GM19099 (cell line): ENCODE data around the gene DNAJC15.

Experiments used
- POLR2A ChIP-seq: IDR thresholded peaks from 3 replicates; pipeline ENCODE4 v1.6.1; 2011; ENCODE audit warnings: low read depth; ENCODE audit not compliant: insufficient read length; ENCODE audit errors: extremely low read depth

The DNAJC15 gene

DNA sequence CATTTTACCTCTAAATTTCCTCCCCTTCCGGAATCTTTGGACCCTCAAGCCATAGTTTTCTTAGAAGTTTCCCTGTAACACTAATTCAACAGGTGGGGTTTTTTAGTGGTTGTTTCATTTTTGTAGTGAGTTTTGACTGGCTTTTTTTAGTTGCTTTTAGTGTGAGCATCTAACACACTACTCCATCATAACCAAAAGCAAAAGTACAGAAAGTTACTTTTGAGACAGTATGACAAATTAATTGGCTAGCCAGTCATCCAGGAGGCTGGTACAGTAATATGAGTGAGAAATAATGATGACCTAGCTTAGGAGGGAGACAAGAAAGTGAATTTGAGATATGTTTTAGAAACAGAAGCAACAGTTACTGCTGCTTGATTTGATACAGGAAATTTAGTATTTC lies 71.5 kb downstream of the DNAJC15 start:
- TF ChIP-seq POLR2A: no peak

DNA sequence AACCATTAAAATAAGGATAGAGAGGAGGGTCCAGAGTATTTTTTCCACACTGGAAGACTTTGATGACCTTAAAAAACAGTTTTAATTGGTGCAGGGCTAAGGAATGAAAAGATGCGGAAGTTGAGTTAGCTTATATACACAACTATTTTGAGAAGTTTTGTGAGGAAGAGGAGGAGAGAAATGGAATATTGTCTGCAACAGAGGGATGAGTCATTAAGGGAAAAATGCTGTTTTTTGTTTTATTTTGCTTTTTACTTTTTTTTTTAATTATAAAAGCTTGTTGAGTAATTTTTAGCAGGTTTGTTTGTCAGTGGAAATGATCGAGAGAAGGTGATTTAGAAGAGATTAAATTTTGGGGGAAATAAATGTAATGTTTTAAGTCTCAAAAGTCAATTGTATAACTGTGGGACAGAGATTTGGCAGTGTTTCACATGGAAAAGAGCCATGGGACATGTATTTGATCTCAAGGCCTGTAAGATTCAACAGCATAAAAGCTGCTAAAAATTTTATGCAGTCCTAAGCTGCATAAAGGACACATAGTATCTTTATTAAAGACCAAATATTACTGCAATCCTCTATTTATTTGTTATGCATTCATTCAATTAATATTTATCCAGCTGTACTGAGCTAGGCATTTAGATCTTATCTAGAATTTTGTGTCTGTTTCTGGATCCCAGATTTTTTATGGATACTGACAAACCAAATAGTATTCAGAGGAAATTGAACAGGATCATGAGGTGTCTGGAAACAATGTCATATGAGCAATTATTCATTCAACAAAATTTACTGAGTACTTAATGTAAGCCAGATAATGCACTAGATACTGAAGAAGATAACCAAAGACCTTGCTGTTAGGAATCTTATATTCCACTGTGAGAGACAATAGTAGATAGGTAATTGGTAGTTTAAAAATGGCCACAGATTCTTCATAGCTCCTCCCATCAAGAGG lies 72.7 kb downstream of the DNAJC15 start:
- no peak for TF ChIP-seq POLR2A

DNA sequence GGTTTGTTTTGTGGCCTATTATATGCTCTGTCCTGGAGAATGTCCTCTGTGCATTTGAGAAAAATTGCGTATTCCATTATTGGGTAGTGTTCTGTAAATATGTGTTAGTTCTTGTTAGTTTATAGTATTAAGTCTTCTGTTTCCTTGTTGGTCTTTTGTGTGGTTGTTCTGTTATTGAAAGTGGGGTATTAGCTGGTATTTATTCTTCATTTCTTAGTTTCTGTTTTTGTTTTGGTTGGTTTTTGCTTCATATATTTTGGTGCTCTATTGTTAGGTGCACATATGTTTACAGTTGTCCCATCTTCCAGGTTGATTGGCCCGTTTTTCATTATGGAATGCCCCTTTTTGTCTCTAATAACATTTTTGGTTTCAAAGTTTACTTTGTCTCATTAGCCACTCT lies 77.3 kb downstream of the DNAJC15 start:
- no peak for TF ChIP-seq POLR2A

GRCh38 chr13:43102304-43102703 lies 78.9 kb downstream of the DNAJC15 start:
- no peak for TF ChIP-seq POLR2A

GRCh38 chr13:43107780-43108179 lies 84.4 kb downstream of the DNAJC15 start:
- TF ChIP-seq POLR2A: no peak

- no peak for TF ChIP-seq POLR2A
These were observed 86.7 kb downstream of the DNAJC15 start for GRCh38 chr13:43110036-43110435.

- TF ChIP-seq POLR2A: no peak
These were observed 87.3 kb downstream of the DNAJC15 start for GRCh38 chr13:43110658-43111057.

DNA sequence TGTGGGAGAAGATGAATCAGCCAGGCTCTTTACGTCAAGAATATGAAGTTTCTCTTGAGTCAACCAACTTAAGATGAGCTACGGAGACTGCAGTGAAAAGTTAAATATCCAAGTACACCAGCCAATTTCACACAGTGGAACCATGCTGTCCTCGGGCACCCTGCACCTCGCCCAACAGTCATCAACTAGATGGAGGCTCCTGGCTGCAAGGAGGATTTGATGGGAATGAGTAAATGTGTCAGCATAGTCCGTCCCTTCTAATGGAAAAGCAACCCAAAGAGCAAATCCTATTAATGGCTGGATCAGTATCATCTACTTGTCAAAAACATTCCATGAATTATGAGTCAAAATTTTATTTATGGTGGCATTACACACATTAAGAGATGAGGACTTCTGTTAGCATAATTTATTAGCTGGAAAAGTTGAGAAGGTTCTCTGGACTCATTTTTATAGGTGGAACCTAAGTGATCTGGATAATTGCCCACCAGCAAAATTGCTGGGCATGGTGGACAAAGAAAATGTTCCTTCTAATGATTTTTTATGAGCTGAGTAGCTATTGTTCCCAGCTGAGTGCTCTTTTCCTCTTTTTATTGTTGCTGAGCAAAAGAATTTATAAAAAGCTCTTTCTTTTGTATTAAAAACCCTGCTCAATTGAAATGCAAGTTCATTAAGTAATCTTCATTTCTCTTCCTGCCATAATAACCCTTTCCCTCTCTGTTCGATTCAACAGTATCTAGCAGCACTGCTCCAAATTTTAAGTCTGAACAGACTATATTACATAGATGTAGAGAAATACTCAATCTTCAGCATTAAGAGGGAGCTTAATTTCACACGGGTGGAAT lies 88.4 kb downstream of the DNAJC15 start:
- TF ChIP-seq POLR2A: no peak

- TF ChIP-seq POLR2A: no peak
These were observed 90.2 kb downstream of the DNAJC15 start for GRCh38 chr13:43113603-43114002.

DNA sequence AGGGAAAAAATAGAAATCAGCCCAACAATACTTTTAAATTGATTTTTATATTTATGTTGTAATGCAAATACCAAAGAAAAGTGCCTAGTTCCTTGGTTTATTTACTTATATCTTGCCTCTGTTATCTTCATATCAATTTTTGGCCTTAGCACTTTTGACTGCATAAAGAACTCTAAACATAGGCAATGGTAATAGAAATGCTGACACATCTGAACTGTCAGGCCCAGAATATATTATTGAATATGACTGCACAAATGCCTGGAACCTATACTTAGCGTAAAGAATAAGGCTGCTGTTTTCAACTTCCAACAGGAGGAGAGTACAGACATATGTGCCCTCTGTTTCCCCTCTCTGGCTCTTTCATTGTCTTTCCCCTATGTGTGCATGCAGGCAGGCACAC lies 91.1 kb downstream of the DNAJC15 start:
- TF ChIP-seq POLR2A: no peak

DNA sequence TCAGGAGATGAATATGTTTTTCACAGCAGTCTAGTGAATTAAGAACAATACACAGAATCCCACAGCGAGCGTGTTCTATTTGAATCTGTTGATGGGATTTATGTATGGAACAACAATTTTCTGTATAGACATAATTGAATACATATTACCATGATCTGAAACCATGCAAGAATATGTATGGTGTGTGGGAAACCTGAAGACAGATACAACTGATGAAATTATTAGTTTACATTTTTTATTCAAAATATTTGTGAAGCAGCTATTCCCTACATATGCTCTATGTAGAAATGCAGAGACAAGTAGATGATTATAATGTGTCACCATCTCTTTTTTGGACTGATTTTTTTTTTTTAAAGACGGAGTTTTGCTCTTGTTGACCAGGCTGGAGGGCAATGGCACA lies 91.8 kb downstream of the DNAJC15 start:
- TF ChIP-seq POLR2A: no peak

DNA sequence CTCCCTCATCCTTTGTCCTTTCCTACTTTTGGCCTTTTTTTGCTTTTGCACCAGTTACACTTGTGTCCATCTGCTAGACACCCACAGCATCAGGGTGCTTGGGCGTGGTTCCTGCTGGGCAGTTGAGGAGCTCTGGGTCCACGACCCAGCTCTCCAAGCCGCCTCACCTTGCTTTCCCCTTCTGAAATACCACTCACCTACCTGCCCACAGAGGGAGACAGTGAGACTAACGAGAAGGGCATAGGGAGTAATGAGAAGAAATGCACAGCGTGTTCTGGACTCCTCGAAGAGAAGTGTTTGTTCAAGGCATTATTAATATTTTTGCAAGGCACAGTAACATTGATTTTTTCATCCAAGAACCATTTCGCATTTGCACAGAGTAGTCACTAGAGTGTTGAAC lies 92.9 kb downstream of the DNAJC15 start:
- no peak for TF ChIP-seq POLR2A

- TF ChIP-seq POLR2A: no peak
These were observed 95.1 kb downstream of the DNAJC15 start for GRCh38 chr13:43118521-43118920.

DNA sequence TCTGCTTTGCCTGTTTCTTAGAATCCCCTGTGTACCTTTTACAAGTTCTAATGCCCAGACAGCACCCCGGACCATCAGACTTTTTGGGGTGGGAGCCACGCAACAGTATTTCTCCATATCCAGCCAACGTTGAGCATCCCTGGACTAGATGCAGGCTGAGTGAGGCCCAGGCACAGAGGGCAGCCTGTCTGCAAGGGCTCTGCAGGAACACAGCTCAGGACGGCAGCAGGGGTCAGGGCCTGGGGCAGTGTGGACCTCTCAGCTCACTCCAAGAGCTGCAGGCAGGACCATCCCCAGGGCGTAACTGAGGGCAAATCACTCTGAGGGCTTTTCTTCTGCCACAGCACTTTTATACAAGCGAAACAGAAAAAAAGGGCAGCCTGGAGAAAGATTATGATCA lies 95.8 kb downstream of the DNAJC15 start:
- TF ChIP-seq POLR2A: no peak

GRCh38 chr13:43122791-43123190 lies 99.4 kb downstream of the DNAJC15 start:
- TF ChIP-seq POLR2A: no peak

DNA sequence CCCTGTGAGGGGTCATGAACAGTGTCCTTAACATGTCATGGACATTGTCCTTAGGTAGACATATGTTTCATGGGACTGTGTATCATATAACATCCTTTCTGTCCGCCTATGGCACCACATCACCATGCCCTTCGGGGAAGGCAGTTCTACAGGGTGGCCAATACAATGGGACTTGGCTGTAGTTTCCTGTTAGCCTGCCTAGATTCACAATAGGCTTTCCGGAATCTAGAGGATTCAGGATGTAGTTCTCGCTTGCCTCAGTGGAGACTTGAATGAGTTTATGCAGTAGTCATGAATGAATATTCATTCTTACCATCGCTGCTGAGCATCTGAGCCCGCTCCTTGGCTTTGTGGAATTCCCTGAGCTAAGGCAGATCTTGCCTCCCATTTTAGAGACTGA lies 100.5 kb downstream of the DNAJC15 start:
- TF ChIP-seq POLR2A: no peak

- TF ChIP-seq POLR2A: no peak
These were observed 101.1 kb downstream of the DNAJC15 start for GRCh38 chr13:43124490-43124889.

- no peak for TF ChIP-seq POLR2A
These were observed 103.0 kb downstream of the DNAJC15 start for GRCh38 chr13:43126420-43126819.
